Measurements from ENCODE around the gene UBE3A.

The UBE3A gene

GRCh38 chr15:25406846-25407245 lies 32.0 kb downstream of the UBE3A start:
- DNase-seq (ENCODE audit: extremely low read depth in 1 of 2, low read depth in 1 of 2), result no peak

GRCh38 chr15:25406261-25406660 lies 32.6 kb downstream of the UBE3A start:
- DNase-seq (ENCODE audit: extremely low read depth in 1 of 2, low read depth in 1 of 2), result no peak

DNA sequence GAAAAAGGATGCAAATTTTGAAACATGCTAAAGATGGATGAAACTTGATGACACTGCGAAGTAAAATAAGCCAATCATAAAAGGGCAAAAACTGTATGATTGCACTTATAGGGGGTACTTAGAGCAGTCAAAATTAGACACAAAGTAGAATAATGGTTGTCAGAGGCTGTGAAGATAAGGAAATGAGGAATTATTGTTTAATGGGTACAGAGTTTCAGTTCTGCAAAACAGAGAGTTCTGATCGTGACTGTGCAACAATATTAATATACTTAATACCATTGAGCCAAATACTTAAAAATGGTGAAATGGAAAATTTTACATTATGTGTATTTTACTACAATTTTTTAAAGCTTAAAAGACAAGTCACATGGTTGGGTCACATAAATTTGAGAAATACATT lies 35.1 kb downstream of the UBE3A start:
- no peak for DNase-seq (ENCODE audit: extremely low read depth in 1 of 2, low read depth in 1 of 2)

DNA sequence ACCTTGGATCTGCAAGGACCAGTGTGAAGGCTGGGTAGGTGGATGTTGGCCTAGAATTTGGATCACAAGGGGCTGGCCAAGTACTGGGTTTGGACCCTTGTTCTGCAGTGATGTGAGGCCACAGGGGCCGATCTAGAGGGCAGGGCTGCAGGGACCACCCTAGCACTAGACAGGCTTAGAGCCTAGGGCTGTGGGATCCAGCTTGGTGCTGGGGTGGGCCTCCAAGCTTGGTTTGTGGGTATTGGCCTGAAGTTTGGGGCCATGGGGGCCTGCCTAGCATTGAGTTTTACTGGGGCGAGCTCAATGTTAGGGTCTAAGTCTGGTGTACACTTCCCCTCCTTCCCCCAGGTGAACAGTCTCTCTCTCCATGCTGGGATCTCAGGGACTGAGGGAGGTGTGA lies 36.5 kb downstream of the UBE3A start:
- DNase-seq (ENCODE audit: extremely low read depth in 1 of 2, low read depth in 1 of 2), result no peak

DNA sequence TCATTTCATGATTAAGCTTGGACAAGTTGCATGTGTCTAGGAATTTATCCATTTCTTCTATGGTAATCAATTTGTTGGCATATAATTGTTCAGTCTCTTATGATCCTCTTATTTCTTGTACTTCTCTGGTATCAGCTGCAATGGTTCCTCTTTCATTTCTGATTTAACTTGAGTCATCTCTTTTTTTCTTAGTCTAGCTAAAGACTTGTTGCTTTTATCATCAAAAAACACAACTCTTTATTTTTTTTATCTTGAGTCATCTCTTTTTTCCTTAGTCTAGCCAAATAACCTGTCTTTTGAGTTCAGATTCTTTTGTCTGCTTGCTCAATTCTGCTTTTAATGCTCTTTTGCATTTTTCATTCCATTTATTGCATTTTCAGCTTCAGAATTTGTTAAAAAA lies 37.3 kb downstream of the UBE3A start:
- no peak for DNase-seq (ENCODE audit: extremely low read depth in 1 of 2, low read depth in 1 of 2)

DNA sequence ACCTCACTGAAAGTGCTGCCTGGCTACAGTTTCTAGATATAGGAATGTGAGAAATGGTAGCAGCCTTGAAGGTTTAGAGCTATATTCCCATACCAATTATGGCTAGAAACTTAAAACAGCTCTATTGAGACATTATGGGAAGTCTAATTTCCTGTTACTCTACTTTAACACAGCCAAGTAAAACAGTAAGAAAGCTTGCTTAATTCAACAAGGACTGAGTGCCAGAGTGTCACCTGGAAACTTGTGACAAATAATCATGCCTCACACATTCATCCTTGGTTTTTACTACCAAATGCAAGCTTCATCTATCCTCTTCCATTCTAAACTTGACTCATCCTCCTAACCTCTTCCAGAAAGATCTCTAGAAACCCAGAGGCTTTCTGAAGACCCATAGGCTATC lies 41.7 kb downstream of the UBE3A start:
- no peak for DNase-seq (ENCODE audit: extremely low read depth in 1 of 2, low read depth in 1 of 2)

GRCh38 chr15:25394898-25395297 lies 43.9 kb downstream of the UBE3A start:
- no peak for DNase-seq (ENCODE audit: extremely low read depth in 1 of 2, low read depth in 1 of 2)

GRCh38 chr15:25392806-25393205 lies 46.0 kb downstream of the UBE3A start:
- no peak for DNase-seq (ENCODE audit: extremely low read depth in 1 of 2, low read depth in 1 of 2)

DNA sequence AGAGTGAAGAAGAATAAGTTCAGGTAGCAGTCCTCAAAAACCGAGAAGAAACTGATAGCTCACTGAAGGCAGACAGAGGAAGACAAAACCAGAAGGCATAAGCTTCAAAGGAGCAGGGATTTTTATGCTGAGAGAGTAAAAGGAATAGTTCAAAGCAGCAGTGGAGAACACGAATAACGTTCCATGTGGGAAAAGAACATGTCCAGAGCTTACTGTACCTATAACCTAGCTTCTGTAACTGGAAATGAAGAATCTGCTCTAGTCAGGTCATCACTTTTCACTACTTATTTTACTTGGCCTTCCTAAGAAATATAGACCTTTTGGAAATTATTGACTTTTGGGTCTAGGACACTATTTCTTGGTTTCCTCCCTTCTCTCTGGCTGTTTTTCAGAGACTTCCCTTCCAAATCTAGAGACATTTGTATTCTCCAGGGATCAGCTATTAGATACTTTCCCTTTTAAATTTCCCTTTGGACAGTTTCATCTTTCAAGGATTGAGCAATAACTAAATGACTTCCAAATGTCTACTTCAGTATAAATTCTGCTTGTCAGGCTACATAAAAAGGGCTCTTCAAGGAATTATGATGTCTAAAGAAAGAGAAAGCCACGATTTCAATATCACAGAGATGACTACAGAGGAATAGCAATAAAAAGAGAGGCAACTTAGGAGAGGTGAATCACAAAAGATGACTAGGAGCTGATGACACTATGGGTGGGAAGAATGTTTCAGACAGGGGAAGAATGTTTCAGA lies 46.7 kb downstream of the UBE3A start:
- DNase-seq (ENCODE audit: extremely low read depth in 1 of 2, low read depth in 1 of 2), result no peak

DNA sequence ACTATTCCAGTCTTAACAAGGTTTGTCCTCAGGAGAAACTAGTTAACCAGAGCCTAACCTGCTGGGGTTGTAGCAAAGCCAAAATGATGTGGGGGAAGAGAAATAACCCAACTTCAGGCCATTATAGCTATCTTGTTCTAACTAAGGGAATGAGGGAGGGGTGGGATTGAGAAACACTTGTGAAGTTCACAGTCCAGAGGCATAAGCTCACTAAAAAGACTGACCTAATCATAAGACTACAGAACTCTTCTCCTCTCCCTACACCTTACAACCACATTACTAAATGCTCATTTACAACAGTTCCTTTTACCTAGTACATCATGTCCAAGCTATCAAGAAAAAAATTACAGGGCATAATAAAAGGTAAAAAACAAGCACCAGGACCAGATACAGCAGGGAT lies 52.8 kb downstream of the UBE3A start:
- no peak for DNase-seq (ENCODE audit: extremely low read depth in 1 of 2, low read depth in 1 of 2)

- no peak for DNase-seq (ENCODE audit: extremely low read depth in 1 of 2, low read depth in 1 of 2)
These were observed 57.2 kb downstream of the UBE3A start for GRCh38 chr15:25381579-25381978.

GRCh38 chr15:25378501-25378901 lies 60.3 kb downstream of the UBE3A start:
- no peak for DNase-seq (ENCODE audit: extremely low read depth in 1 of 2, low read depth in 1 of 2)

GRCh38 chr15:25375557-25375956 lies 63.3 kb downstream of the UBE3A start:
- DNase-seq (ENCODE audit: extremely low read depth in 1 of 2, low read depth in 1 of 2), result no peak

DNA sequence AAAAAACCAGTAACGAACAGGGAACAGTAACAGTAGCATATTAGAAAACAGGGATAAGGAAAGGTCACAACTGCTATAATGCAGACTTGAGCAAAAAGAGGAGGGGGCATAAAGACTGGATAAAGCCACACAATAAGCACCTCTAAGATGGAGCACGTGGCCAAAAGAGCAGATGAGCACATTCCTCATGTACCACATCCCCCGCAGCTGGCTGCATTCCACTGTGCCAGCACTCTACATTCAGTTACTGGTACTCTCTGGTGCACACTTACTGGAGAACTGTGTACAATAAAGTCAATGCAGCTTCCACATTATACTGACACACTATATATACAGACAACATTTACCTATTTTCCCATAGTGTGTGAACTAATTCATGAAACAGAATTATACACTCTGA lies 64.7 kb downstream of the UBE3A start:
- DNase-seq (ENCODE audit: extremely low read depth in 1 of 2, low read depth in 1 of 2), result no peak

- DNase-seq (ENCODE audit: extremely low read depth in 1 of 2, low read depth in 1 of 2), result no peak
These were observed 66.5 kb downstream of the UBE3A start for GRCh38 chr15:25372298-25372697.

DNA sequence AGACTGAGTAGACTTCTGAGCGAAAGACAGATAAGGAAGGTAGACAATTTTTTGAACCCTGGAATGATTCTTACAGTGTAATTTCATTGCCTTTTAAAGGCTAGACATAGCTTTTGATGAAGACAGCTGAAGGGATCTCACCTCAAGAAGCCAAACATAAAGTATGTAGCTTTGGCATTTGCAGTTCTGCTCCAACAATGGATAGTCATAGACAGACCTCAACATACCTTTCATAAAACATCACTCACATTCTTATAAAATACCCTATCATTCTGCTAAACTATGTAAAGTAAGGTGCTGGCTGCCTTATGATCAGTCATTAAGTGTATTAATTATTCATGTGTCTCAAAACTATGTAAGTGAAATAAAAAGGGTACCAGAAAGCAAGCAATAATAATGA lies 70.0 kb downstream of the UBE3A start:
- no peak for DNase-seq (ENCODE audit: extremely low read depth in 1 of 2, low read depth in 1 of 2)

- DNase-seq (ENCODE audit: extremely low read depth in 1 of 2, low read depth in 1 of 2), result no peak
These were observed 72.8 kb downstream of the UBE3A start for GRCh38 chr15:25366058-25366457.

- no peak for DNase-seq (ENCODE audit: extremely low read depth in 1 of 2, low read depth in 1 of 2)
These were observed 76.3 kb downstream of the UBE3A start for GRCh38 chr15:25362545-25362944.

DNA sequence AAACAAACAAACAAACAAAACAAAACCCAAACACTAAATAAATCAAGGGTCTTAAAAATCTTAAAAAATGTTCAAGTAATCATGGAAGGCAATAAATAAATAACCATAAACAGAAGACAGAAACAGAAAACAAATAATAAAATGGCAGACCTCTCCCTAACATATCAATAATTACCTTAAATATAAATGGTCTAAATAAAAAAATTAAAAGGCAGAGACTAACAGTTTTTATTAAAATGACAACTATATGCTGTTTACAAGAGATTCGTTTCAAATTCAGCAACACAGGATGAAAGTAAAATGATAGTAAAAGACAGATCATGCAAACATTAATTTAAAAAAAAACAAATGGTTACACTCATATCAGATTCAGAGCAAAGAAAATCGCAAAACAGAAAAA lies 91.1 kb downstream of the UBE3A start:
- DNase-seq (ENCODE audit: extremely low read depth in 1 of 2, low read depth in 1 of 2), result no peak

DNA sequence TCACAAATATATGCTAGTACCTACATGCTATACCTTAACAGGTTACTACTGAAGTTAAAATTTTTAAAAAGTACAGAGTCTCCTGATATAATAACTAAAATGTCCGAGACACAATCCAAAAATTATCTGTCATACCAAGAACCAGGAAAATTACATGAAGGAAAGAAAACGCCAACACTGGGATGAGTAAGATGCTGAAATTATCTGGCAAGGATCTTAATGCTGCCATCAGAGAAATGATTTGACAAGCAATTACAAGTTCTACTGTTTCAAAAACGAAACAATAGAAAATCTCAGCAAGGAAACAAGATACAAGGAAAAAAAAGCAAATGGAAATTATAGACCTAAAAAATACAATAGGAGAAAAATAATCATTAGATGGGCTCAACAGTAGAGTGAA lies 92.5 kb downstream of the UBE3A start:
- DNase-seq (ENCODE audit: extremely low read depth in 1 of 2, low read depth in 1 of 2), result no peak

- no peak for DNase-seq (ENCODE audit: extremely low read depth in 1 of 2, low read depth in 1 of 2)
These were observed 92.9 kb downstream of the UBE3A start for GRCh38 chr15:25345943-25346342.

GRCh38 chr15:25342629-25343028 lies 96.2 kb downstream of the UBE3A start:
- no peak for DNase-seq (ENCODE audit: extremely low read depth in 1 of 2, low read depth in 1 of 2)

DNA sequence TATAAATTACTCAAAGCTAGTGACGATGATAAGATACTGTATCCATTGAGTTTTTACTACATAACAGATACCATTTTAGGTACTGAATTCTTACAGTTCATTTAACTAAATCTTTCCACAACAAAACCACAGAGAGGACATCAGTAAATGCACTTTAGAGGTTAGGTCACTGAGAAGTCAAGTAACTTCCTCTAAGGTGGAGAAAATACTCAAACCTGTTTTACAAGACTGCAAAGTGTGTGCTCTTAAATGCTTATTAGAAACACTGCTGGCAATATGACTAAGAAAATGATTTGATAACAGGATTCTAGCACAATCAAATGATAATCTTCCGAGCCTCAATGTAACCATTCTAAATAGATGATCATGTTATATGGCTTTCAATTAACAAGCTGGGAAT lies 99.4 kb downstream of the UBE3A start:
- DNase-seq (ENCODE audit: extremely low read depth in 1 of 2, low read depth in 1 of 2), result no peak

Measured in activated CD8-positive, alpha-beta memory T cell treated with anti-CD3 and anti-CD28 coated beads for 1 hour (primary cell).